Smooth muscle cell (in vitro differentiated cells): Measurements from ENCODE around the gene GNA12. TPM values are rescaled to one million over a fixed set of nuclear protein-coding genes. Genes with fewer than 3 reads are reported as not detected.

ENCODE experiments used
- DNase-seq: peaks from one replicate; lab custom pipeline; 2025; ENCODE audit not compliant: unreplicated experiment; lab: John Stamatoyannopoulos, UW
- H2AFZ ChIP-seq: fragments of 200-600 bp; sonication (generic); 2 replicates; pipeline ENCODE4 v1.6.0; 2016; ENCODE audit warnings: antibody characterized with exemption, low read depth, mild to moderate bottlenecking
- H3F3A ChIP-seq: fragments of 200-600 bp; sonication (generic); 2 replicates; pipeline ENCODE4 v1.6.0; 2017; ENCODE audit warnings: antibody characterized with exemption, low read depth
- H3K27ac ChIP-seq: fragments of 200-600 bp; sonication (generic); 2 replicates; pipeline ENCODE4 v1.5.1; 2016; ENCODE audit warnings: low read depth, mild to moderate bottlenecking
- H3K27me3 ChIP-seq: fragments of 200-600 bp; sonication (generic); 2 replicates; pipeline ENCODE4 v1.6.1; 2016; ENCODE audit warnings: low read depth, mild to moderate bottlenecking
- H3K36me3 ChIP-seq: fragments of 200-600 bp; sonication (generic); 2 replicates; pipeline ENCODE4 v1.5.1; 2016; ENCODE audit warnings: low read depth
- H3K4me1 ChIP-seq: fragments of 200-600 bp; sonication (generic); 2 replicates; pipeline ENCODE4 v1.5.1; 2016; ENCODE audit warnings: low read depth
- H3K4me2 ChIP-seq: fragments of 200-600 bp; sonication (generic); 2 replicates; pipeline ENCODE4 v1.6.0; 2016; ENCODE audit warnings: mild to moderate bottlenecking
- H3K4me3 ChIP-seq: fragments of 200-600 bp; sonication (generic); 2 replicates; pipeline ENCODE4 v1.5.1; 2016; ENCODE audit warnings: mild to moderate bottlenecking
- H3K79me2 ChIP-seq: fragments of 200-600 bp; sonication (generic); 2 replicates; pipeline ENCODE4 v1.6.0; 2016; ENCODE audit warnings: low read depth, mild to moderate bottlenecking
- H3K9ac ChIP-seq: fragments of 200-600 bp; sonication (generic); 2 replicates; pipeline ENCODE4 v1.6.0; 2016; ENCODE audit warnings: low read depth
- H3K9me3 ChIP-seq: fragments of 200-600 bp; sonication (generic); replicated peaks from 2 replicates; pipeline ENCODE4 v1.5.1; 2016; ENCODE audit warnings: low read depth
- H4K20me1 ChIP-seq: fragments of 200-600 bp; sonication (generic); 2 replicates; pipeline ENCODE4 v1.6.0; 2016; ENCODE audit warnings: low read depth
- CTCF ChIP-seq: fragments of 200-600 bp; sonication (generic); IDR thresholded peaks from 2 replicates; pipeline ENCODE4 v1.5.1; 2017; ENCODE audit warnings: borderline replicate concordance, mild to moderate bottlenecking, antibody characterized with exemption; ENCODE audit not compliant: insufficient read depth, poor library complexity, severe bottlenecking
- WGBS: methylation state at CpG from one replicate; pipeline ENCODE4 v1.1.7; 2016; ENCODE audit warnings: low lambda C conversion rate; 5-methylcytosine and 5-hydroxymethylcytosine counted together
- polyA plus RNA-seq: library from polyadenylated mRNA; unstranded; fragments of >200 nt; fragmentation: Nextera tagmentation; extraction: Ambion mirVana; gene quantifications from 2 replicates; pipeline ENCODE4 v1.2.1, GENCODE V29; 2016
- total RNA-seq: library from RNA; depleted of rRNA; stranded (reverse); fragments of >200 nt; gene quantifications from 2 replicates; pipeline ENCODE4 v1.2.3, GENCODE V29; 2014

Gene GNA12
- total and polyA plus RNA-seq, 2 experiments from 2014 or later = 20.3 to 34.7 TPM

- DNase-seq = no peak
- 94% methylated on average over 8 of the region's 8 CpGs for WGBS
- Histone ChIP-seq H3K36me3 (no peaks in the 10 kb centered on the region), H3F3A (peaks cover 8% of the 10 kb centered on the region), H3K27ac (no peak overlapping the region), H4K20me1 (no peaks in the 10 kb centered on the region), H3K9ac (no peak overlapping the region), H3K9me3 (no peaks in the 10 kb centered on the region), H2AFZ (no peak overlapping the region), H3K4me1 (no peaks in the 10 kb centered on the region), H3K79me2 (no peaks in the 10 kb centered on the region), H3K27me3 (no peaks in the 10 kb centered on the region), H3K4me3 (no peak overlapping the region), H3K4me2 (no peak overlapping the region)
- TF ChIP-seq CTCF = no peak
These were observed 35.2 kb upstream of the GNA12 start for GRCh38 chr7:2879354-2879753.

- Histone ChIP-seq H2AFZ (no peak overlapping the region), H3K9ac (no peak overlapping the region), H3K4me2 (no peak overlapping the region), H3K27me3 (no peaks in the 10 kb centered on the region), H3K4me3 (no peak overlapping the region), H3K27ac (no peak overlapping the region), H3K36me3 (no peaks in the 10 kb centered on the region), H3K4me1 (no peaks in the 10 kb centered on the region), H3K9me3 (no peaks in the 10 kb centered on the region), H4K20me1 (no peaks in the 10 kb centered on the region), H3K79me2 (no peaks in the 10 kb centered on the region), H3F3A (peaks cover 11% of the 10 kb centered on the region)
- WGBS = 68% methylated on average over 3 of the region's 3 CpGs
- no peak for TF ChIP-seq CTCF
- DNase-seq = no peak
These were observed 34.2 kb upstream of the GNA12 start for GRCh38 chr7:2878306-2878705.

- H3F3A ChIP-seq = peaks cover 17% of the 10 kb centered on the region
- WGBS = 66% methylated on average over 24 of the region's 24 CpGs
- TF ChIP-seq CTCF = no peak
- no peak overlapping the region for H2AFZ ChIP-seq
- no peak overlapping the region for H3K9ac ChIP-seq
- no peaks in the 10 kb centered on the region for H4K20me1 ChIP-seq
- no peaks in the 10 kb centered on the region for H3K4me1 ChIP-seq
- H3K36me3 ChIP-seq = no peaks in the 10 kb centered on the region
- no peak overlapping the region for H3K4me3 ChIP-seq
- no peak for DNase-seq
- no peak overlapping the region for H3K4me2 ChIP-seq
- H3K79me2 ChIP-seq = no peaks in the 10 kb centered on the region
- no peak overlapping the region for H3K27ac ChIP-seq
- no peaks in the 10 kb centered on the region for H3K9me3 ChIP-seq
- H3K27me3 ChIP-seq = no peaks in the 10 kb centered on the region
These were observed 32.1 kb upstream of the GNA12 start for GRCh38 chr7:2876031-2876731.
